HG02798 (cell line): Measurements from ENCODE around the gene ZNF665.
"Not testable (repeated sequence)": the region's sequence is repeated elsewhere in the genome, so short reads cannot be mapped to it uniquely, and the experiment has no call there.

ENCODE experiments used
- ATAC-seq: cut with Tn5 transposase; IDR thresholded peaks from one replicate; pipeline ENCODE4 v1.9.1; 2021; ENCODE audit warnings: mild to moderate bottlenecking; ENCODE audit not compliant: unreplicated experiment, poor library complexity

ZNF665 gene

DNA sequence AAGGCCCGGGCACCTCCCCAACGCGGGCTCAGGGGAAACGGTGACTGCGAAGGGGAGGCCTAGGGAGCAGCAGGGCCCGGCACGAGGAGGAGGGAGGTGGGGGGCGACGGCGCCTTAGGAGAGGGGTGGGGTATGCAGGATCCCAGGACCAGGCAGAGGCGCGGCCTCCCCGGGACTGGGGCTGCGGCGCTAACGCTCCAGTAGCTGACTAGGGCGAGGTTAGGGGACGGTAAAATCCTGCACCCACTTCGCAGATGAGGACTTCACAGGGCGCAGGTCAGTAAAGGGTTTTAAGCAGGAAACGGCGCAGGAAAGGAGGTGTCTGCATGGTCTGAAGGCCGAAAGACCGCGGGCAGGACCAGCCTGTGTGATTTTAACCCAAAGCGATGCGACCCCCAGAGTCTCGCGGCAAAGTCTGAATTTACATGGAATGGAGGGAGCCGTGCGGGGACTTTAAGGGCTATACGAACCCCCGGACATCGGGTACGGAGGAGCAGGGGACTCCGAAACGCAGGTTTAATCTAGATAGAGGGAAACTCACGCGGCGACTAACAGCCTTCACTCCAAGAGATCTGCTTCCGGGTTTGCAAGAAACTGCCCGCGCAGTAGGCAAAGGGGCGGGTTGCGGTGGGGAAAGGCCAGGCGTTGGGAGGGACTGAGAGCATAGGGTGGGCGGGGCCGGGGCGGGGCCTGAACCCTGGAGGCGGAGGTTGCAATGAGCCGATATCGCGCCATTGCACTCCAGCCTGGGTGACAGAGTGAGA is at the start of gene ZNF665:
Gene ZNF665, minus strand, starts transcription at position 588 of the 764 bp plus-strand sequence. CDS start 10,460 bp downstream, outside the sequence.
- ATAC-seq, result no peak

DNA sequence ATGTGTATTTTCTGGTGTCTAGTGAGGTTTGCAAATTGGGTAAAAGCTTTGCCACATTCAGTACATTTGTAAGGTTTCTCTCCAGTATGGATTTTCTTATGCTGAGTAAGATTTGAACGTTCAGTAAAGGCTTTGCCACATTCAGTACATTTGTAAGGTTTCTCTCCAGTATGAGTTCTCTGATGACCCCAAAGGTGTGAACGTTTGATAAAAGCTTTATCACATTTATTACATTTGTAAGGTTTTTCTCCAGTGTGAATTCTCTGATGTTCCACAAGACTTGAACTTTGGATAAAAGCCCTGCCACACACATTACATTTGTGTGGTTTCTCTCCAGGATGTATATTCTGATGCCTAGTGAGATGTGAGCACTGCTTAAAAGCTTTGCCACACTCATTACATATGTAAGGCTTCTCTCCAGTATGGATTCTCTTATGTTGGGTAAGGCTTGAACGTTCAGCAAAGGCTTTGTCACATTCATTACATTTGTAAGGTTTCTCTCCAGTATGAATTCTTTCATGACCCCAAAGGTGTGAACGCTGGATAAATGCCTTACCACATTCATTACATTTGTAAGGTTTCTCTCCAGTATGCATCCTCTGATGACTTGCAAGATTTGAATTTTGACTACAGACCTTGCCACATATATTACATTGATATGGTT is 44.1 kb upstream of the ZNF665 start:
- ATAC-seq, result no peak

DNA sequence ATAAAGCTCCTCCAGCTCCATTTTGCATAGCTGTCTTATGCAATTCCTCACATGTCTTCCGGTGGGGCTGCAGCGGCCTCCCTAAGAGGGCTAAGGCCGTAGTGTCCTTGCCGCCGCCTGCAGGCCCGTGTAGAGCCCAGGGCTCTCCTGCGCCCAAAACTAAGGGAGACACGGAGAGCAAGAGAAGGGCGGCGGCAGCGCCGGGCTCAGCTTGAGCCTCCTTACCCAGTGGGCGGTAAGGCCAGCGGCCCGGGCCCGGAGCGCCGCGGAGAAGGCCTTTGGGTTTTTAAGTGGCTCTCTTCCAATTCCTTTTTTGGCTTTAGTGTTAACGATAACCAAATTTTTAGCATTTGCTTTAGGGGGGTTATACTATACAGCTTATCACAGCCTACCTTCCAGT is 31.4 kb upstream of the ZNF665 start:
- no peak for ATAC-seq

DNA sequence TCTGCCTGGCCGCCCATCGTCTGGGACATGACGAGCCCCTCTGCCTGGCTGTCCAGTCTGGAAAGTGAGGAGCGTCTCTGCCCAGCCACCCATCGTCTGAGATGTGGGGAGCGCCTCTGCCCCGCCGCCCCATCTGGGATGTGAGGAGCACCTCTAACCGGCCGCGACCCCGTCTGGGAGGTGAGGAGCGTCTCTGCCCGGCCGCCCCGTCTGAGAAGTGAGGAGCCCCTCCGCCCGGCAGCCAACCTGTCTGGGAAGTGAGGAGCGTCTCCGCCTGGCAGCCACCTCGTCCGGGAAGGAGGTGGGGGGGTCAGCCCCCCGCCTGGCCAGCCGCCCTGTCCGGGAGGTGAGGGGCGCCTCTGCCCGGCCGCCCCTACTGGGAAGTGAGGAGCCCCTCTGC is 29.6 kb upstream of the ZNF665 start:
- not testable (repeated sequence) for ATAC-seq

DNA sequence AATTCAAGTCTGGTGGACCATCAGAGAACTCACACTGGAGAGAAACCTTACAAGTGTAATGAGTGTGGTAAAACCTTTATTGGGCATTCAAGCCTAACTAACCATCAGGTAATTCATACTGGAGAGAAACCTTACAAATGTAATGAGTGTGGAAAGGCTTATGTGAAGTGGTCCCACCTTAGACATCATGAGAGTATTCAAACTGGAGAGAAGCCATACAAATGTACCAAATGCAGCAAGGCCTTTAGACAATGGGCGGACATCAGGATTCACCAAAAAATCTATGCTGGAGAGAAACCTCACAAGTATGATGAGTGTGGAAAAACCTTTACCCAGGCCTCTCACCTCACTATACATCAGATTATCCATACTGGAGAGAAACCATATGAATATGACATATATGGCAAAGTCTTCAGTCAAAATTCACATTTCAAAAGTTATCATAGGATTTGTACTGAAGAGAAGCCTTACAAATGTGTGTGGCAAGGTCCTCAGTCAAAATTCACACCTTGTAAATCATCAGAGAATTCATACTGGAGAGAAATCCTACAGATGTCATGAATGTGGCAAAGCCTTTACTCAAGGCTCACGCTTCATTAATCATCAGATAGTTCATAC is 19.7 kb upstream of the ZNF665 start:
- ATAC-seq, result no peak

DNA sequence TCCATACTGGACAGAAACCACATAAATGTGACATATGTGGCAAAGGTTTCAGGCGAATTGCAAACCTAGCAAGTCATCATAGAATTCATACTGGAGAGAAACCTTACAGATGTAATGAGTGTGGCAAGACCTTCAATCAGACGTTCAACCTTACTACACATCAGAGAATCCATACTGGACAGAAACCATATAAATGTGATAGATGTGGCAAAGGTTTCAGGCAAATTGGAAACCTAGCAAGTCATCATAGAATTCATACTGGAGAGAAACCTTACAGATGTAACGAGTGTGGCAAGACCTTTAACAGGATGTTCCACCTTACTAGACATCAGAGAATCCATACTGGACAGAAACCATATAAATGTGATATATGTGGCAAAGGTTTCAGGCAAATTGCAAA is 18.4 kb upstream of the ZNF665 start:
- ATAC-seq, result not testable (repeated sequence)

DNA sequence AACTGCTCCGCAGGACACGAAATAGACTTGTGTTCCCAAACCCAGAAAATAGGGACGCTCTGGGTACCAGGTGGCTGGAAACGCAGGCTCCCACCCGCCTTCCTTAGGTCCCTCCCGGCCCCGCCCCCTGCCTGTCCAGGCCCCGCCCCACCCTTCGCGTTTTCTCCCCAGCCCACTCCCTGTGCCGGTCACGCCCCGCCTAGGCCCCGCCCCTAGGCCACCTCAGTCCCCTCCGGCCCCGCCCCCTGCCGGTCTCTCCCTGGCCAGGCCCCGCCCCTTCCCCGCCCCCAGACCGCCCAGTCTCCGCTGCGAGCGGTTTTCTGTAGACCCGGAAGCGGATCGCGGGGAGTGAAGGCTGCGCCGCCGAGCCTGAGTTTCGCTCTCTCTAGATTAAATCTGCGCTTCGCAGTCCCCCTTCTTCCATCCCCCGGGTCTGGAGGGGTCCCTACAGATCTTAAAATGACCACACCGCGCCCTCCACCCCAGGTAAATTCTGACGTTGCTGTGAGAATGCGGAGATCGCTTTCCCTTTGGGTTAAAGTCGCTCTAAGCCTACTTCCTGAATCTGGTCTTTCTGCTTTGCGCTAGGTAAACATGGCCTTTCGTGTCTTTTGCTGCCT is 3.7 kb upstream of the ZNF665 start:
- ATAC-seq, result peak; percentile 57

DNA sequence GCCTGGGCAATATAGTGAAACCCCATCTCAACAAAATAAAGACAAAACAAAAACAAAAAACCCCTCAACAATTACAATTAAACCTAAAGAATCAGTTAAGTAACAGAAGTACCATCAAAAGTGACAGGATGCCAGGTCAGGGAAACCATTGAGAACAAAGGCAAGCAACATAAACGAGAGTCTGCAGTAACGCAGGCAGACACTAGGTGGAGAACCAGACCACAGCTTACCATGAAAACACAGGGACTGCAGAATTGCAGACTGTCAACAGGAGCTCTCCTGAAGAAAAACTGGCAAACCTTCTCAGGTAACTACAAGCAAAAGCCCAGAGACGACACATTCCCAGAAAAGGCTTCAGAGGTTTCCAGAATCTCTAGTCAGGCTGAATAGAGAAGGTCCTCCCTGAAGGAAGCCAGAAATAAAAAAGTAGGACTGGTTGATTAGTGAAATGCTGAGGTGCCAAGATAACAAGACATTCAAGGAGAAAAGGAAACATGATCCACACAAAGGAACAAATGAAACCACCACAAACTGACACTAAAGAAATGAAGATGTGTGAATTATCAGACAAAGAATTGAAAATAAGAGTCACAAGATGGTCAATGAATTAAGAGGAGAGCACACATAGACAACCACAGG is 2.2 kb upstream of the ZNF665 start:
- ATAC-seq, result no peak

DNA sequence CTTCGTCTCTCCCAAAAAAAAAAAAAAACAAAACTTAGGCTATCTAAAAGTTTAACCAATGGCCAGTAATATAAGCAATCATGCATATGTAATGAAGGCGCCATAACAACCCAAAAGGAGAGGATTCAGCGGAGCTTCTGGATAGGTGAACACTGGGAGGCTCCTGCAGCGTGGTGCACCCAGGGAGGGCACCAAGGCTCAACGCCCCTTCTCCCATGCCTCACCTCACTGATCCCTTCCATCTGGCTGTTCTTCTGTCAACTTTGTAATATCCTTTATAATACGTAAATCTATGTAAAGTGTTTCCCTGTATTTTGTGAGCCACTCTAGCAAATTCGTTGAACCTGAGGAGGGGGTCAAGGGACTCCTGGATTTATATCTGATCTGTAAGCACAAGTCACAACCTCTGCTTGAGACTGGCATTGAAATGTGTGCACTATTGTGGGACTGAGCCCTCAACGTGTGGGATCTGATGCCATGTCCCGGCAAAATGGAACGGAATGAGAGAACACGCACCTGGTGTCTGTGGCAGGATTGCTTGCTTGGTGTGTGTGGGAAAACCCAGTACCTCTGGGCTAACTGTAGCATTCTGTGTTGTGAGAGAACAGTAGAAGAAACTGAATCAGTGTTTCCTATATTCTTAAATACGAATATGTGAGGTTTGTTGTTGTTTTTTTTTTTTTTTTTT is 521 bp upstream of the ZNF665 start:
- ATAC-seq, result no peak

DNA sequence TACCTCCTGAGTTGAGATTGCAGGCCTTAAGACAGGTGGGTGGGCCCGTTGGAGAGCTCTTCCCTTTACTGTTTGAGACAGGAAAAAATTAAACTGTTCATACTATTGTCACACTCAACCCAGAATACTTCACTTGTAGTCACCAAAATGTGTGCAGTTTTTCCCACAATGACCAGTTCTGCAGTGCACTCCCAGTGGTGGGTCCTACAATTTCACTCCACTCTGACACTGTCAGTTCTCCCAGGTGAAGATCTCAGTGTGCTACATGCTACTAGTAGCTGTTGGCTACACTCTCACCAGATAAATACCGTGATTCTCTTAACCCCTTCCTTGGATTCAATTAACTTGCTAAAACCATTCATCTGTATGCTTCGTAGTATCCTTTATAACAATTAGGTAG is 2.9 kb downstream of the ZNF665 start:
- ATAC-seq, result no peak

DNA sequence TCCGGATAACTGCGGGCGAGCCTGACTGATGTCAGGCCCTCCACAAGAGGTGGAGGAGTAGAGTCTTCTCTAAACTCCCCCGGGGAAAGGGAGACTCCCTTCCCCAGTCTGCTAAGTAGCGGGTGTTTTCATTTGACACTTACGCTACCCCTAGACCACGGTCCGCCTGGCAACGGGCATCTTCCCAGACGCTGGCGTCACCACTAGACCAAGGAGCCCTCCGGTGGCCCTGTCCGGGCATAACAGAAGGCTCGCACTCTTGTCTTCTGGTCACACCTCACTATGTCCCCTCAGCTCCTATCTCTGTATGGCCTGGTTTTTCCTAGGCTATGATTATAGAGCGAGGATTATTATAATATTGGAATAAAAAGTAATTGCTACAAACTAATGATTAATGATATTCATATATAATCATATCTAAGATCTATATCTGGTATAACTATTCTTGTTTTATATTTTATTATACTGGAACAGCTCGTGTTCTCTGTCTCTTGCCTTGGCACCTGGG is 3.4 kb downstream of the ZNF665 start:
- not testable (repeated sequence) for ATAC-seq

DNA sequence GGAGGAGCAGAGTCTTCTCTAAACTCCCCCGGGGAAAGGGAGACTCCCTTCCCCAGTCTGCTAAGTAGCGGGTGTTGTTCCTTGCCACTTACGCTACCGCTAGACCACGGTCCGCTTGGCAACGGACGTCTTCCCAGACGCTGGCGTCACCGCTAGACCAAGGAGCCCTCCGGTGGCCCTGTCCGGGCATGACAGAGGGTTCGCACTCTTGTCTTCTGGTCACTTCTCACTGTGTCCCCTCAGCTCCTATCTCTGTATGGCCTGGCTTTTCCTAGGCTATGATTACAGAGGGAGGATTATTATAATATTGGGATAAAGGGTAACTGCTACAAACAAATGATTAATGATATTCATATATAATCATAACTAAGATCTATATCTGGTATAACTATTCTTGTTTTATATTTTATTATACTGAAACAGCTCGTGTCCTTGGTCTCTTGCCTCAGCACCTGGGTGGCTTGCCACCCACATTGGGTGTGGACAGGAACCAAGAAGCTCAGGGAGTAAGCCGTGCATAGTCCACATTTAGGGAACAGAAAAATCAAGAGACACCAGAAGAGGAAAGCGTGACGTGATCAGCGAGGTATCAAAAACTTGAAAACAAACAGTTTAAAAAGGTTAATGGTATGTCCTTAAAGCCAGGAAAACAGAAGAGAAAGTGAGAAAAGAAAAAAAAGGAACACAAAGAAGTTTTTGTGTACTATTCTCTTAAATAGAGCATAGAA is 7.8 kb downstream of the ZNF665 start:
- not testable (repeated sequence) for ATAC-seq

DNA sequence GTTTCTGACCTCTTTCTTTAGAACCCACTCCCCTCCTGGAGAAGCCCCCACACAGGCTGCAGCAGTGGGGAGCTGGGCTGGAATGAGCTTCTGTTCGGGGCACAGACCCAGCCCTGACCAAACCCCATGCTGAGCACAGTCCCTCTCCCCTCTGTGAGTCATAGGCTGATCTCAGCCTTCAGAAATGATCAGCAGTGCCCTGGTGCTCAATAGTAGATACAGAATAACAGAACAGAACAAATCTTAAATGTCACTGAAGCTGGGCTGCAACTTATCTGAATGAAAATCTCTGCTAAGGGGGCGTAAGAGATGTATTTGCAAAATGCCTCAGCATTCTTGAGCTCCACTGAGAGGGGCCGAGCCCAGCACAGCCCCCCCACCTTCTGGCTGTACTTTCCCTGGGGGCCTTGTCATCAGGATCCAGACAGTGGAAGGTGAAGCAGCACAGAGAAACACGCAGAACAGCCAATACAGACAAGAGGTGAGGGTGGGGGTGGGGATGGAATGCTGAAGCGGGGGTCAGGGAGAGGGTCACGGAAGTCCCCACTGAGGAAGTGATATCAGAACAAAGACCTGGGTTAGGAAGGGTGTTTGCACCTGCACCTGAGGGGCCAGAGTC is 9.9 kb downstream of the ZNF665 start:
- ATAC-seq, result no peak

DNA sequence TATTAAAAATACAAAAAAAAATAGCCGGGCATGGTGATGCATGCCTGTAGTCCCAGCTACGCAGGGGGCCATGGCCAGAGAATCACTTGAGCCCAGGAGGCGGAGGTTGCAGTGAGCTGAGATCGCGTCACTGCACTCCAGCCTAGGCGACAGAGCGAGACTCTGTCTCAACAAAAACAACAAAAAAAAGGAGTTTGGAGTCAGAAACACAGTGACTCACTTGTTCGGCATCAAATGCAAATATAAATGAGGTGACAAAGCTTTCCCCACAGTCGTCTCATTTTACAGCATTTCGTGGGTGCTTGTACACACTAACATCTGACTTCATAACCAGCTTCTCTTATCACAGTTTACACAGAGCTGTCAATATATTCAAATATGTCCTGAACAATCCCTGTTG is 11.0 kb downstream of the ZNF665 start:
- no peak for ATAC-seq

DNA sequence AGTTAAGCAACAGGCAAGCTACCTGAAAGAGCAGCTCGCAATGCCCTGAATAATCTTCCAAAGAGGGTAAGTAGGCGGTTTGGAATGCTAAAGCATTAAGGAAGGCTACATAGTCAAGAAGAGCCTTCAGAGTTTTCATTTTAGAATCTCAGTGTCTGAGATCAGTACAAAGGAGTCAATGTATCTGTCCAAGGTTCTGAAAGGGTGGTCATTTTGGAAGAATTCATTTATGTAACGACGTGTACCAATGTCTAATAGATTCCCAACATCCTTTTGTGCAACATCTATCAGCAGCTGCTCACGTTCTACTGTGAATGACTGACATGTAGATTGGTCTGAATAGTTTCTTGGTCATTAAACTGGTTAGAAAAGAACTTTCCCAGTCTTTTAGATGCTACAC is 15.2 kb downstream of the ZNF665 start:
- no peak for ATAC-seq

DNA sequence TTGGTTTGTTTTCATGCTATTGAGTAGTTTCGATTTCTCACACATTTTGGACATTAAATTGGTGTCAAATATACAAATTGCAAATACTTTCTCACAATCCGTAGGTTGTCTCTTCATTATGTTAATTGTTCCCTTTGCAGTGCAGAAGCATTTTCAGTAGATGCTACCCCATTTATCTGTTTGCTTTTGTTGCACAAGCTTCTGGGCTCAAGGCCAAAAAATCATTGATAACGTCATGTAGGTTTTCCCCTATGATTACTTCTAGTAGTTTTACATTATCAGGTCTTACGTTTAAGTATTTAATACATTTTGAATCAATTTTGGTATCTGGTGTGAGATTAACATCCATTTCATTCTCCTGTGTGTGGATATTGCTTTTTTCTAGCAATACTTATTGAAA is 20.3 kb downstream of the ZNF665 start:
- no peak for ATAC-seq

DNA sequence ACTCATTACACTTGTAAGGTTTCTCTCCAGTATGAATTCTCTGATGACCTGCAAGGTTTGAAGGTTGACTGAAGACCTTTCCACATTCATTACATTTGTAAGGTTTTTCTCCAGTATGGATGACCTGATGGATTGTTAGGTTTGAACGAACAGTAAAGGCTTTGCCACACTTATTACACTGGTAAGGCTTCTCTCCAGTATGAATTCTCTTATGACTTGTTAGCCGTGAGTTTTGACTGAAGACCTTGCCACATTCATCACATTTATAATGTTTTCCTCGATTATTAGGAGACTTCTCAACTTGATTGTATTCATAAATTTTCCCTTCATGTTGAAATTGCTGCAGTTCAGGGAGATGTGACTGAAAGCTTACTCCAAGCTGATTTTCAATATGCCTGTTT is 27.5 kb downstream of the ZNF665 start:
- ATAC-seq, result no peak

DNA sequence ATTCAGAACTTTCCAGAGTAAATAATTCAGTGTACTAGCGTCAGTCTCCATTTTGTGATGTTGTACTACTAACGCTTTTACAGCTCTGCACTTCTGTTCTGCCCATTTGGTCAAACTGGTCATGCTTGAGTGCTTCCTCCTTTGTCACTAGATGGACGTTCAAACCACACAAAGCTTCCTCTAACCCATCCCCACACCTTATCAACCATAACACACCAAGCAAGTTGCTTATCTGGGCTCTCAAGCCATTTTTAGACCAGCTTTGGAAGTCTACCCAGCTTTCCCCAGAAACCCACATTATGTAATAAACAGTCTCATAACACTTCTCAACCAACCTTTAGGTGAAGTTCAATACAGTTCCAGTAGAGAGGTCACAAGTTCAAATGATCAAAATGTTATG is 32.0 kb downstream of the ZNF665 start:
- no peak for ATAC-seq

DNA sequence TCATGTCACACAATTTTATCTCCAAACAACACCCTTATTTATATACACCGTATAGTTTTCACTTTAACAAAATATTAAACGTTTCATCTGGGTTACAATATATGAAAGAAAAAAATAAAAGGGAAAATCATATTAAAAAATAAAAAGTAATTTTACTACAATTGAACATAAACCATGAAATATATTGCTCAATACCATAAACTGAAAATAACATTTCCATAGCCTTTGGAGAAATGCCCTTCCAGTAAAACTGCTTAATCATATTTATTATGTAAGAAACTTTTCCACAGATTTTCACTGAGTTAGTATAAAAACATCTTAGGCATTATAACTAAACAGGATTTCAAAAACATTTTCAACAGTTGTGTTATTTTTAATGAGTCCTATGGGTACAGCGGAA is 32.8 kb downstream of the ZNF665 start:
- no peak for ATAC-seq
